Parathyroid adenoma (tissue), 2 donors: ENCODE data around the gene MOGAT1.

Experiments
- H2AFZ ChIP-seq: fragments of 300-600 bp; sonication (generic); one replicate; pipeline ENCODE4 v1.7.0; 2017; ENCODE audit warnings: antibody characterized with exemption, mild to moderate bottlenecking
- H3K27ac ChIP-seq: fragments of 300-600 bp; sonication (generic); one replicate; pipeline ENCODE4 v1.7.0; 2017
- H3K27me3 ChIP-seq: fragments of 300-600 bp; sonication (generic); one replicate; pipeline ENCODE4 v1.7.0; 2017; ENCODE audit warnings: low read length; ENCODE audit not compliant: control insufficient read depth, insufficient read depth
- H3K36me3 ChIP-seq: fragments of 300-600 bp; sonication (generic); one replicate; pipeline ENCODE4 v1.7.0; 2017; ENCODE audit warnings: low read length; ENCODE audit not compliant: control insufficient read depth, insufficient read depth
- H3K4me1 ChIP-seq: fragments of 300-600 bp; sonication (generic); one replicate; pipeline ENCODE4 v1.7.0; 2017; ENCODE audit warnings: control low read depth
- H3K4me2 ChIP-seq: fragments of 300-600 bp; sonication (generic); one replicate; pipeline ENCODE4 v1.7.0; 2017; ENCODE audit warnings: low read length
- H3K4me3 ChIP-seq: fragments of 300-600 bp; sonication (generic); one replicate; pipeline ENCODE4 v1.7.0; 2017; ENCODE audit warnings: low read depth, low read length
- H3K79me2 ChIP-seq: fragments of 300-600 bp; sonication (generic); one replicate; pipeline ENCODE4 v1.7.0; 2017; ENCODE audit warnings: control low read depth
- H3K9ac ChIP-seq: fragments of 300-600 bp; sonication (generic); one replicate; pipeline ENCODE4 v1.7.0; 2017; ENCODE audit warnings: mild to moderate bottlenecking
- H3K9me3 ChIP-seq: fragments of 300-600 bp; sonication (generic); one replicate; pipeline ENCODE4 v1.7.0; 2017; ENCODE audit warnings: low read length; ENCODE audit not compliant: control insufficient read depth
- TF ChIP-seq, protein P1 (sequence below): fragments of 300-600 bp; sonication (generic); IDR thresholded peaks from one replicate; pipeline ENCODE4 v1.7.0; 2017; ENCODE audit warnings: antibody characterized with exemption, mild to moderate bottlenecking
- donor health status: primary hyperparathyroidism.

Gene MOGAT1

GRCh38 chr2:222747526-222748160 lies 76.2 kb downstream of the MOGAT1 start:
- Histone ChIP-seq H3K9me3 (no peaks in the 10 kb centered on the region), H3K4me1 (peaks cover 16% of the 10 kb centered on the region), H3K9ac (no peak overlapping the region), H3K4me2 (no peak overlapping the region), H3K27ac (no peak overlapping the region), H3K4me3 (no peak overlapping the region), H3K79me2 (no peaks in the 10 kb centered on the region), H3K27me3 (no peaks in the 10 kb centered on the region), H3K36me3 (no peaks in the 10 kb centered on the region), H2AFZ (no peak overlapping the region)
- TF ChIP-seq, protein P1, sequence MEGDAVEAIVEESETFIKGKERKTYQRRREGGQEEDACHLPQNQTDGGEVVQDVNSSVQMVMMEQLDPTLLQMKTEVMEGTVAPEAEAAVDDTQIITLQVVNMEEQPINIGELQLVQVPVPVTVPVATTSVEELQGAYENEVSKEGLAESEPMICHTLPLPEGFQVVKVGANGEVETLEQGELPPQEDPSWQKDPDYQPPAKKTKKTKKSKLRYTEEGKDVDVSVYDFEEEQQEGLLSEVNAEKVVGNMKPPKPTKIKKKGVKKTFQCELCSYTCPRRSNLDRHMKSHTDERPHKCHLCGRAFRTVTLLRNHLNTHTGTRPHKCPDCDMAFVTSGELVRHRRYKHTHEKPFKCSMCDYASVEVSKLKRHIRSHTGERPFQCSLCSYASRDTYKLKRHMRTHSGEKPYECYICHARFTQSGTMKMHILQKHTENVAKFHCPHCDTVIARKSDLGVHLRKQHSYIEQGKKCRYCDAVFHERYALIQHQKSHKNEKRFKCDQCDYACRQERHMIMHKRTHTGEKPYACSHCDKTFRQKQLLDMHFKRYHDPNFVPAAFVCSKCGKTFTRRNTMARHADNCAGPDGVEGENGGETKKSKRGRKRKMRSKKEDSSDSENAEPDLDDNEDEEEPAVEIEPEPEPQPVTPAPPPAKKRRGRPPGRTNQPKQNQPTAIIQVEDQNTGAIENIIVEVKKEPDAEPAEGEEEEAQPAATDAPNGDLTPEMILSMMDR: no peak

DNA sequence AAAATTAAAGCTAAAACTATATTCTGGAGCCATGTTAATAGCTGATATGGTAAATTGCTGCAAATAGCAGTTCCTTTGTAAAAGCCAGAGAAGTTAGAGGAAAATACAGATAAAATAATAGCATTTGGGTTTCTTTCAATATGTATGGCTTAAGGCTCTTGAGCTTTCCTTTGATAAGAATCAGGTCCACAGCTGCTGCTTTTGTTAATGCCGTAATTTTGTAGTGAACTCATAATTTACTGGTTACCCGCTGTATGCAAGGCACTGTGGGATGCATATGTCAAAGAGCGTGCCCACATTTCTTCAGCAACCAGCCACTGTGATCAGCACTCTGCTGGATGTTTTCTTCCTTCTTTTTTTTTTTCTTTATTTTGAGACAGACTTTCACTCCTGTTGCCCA lies 79.1 kb downstream of the MOGAT1 start:
- Histone ChIP-seq H3K9me3 (no peaks in the 10 kb centered on the region), H3K27ac (no peak overlapping the region), H3K36me3 (no peaks in the 10 kb centered on the region), H3K4me3 (no peak overlapping the region), H3K27me3 (no peaks in the 10 kb centered on the region), H3K4me1 (peaks cover 28% of the 10 kb centered on the region), H3K79me2 (no peaks in the 10 kb centered on the region), H3K9ac (no peak overlapping the region), H3K4me2 (no peak overlapping the region), H2AFZ (no peak overlapping the region)
- TF ChIP-seq, protein P1: no peak

- H3K9ac ChIP-seq: no peak overlapping the region
- H3K27ac ChIP-seq: peak overlapping the region; percentile 3
- H3K4me3 ChIP-seq: no peak overlapping the region
- TF ChIP-seq, protein P1: no peak
- H3K4me2 ChIP-seq: no peak overlapping the region
- no peaks in the 10 kb centered on the region for H3K79me2 ChIP-seq
- H3K36me3 ChIP-seq: no peaks in the 10 kb centered on the region
- H3K4me1 ChIP-seq: peaks cover 21% of the 10 kb centered on the region
- H2AFZ ChIP-seq: no peak overlapping the region
- no peaks in the 10 kb centered on the region for H3K9me3 ChIP-seq
- H3K27me3 ChIP-seq: no peaks in the 10 kb centered on the region
These were observed 79.8 kb downstream of the MOGAT1 start for GRCh38 chr2:222751238-222751637.

DNA sequence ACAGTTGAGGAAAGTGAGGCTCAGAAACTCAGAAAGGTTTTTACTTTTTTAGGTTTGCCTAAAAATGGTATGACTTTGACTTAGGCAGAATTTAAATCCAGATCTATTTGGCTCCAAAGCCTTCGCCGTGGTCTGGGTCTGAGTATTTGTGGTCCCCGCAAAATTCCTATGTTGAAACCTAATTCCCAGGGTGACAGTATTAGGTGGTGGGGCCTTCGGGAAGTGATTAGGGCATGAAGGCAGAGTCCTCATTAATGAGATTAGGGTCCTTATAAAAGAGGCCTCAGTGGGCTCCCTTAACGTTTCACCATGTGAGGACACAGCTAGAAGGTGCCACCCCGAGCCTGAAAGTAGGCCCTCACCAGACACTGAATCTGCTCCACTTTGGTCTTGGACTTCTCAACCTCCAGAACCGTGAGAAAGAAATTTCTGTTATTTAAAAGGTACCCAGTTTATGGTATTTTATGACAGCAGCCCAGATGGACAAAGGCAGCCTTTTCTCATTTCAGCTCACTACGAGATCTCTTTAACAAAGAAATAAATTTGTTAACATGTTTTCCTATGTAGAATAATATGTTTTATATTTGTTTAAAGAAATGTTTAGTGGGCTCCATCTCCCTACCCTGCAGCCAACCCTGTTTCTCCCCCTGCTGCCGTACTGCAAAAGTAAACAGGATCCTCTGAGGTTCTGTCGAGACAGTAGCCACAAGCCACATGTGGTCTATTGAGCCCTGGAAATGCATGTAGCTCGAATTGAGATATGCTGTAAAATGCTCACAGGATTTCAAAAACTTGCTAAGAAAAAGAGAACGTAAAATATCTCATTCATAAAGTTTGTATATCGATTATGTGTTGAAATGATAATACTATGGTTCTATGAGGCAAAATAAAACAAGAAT lies 80.6 kb downstream of the MOGAT1 start:
- no peaks in the 10 kb centered on the region for H3K9me3 ChIP-seq
- peak overlapping the region; percentile 61 for H2AFZ ChIP-seq
- no peak overlapping the region for H3K4me2 ChIP-seq
- H3K27ac ChIP-seq: peak overlapping the region; percentile 62
- TF ChIP-seq, protein P1: no peak
- peaks cover 19% of the 10 kb centered on the region for H3K4me1 ChIP-seq
- H3K36me3 ChIP-seq: no peaks in the 10 kb centered on the region
- no peak overlapping the region for H3K4me3 ChIP-seq
- no peaks in the 10 kb centered on the region for H3K79me2 ChIP-seq
- H3K9ac ChIP-seq: no peak overlapping the region
- H3K27me3 ChIP-seq: no peaks in the 10 kb centered on the region
